Common myeloid progenitor, CD34-positive (primary cell): ENCODE measurements around the gene AP3B1.
"Not testable (repeated sequence)": the region's sequence is repeated elsewhere in the genome, so short reads cannot be mapped to it uniquely, and the experiment has no call there.

Source experiments
- CTCF ChIA-PET: fragments of 350-600 bp; sonication (Branson Sonifier 250); formaldehyde crosslinking; loops from one replicate; lab custom pipeline; 2021; ENCODE audit warnings: antibody characterized with exemption; lab: Charles Lee
- POLR2A ChIA-PET: fragments of 350-600 bp; sonication (Branson Sonifier 250); formaldehyde crosslinking; loops from one replicate; lab custom pipeline; 2021; ENCODE audit warnings: antibody characterized with exemption; lab: Charles Lee
- DNase-seq, 3 donors: peaks; one replicate each; pipeline versions ENCODE4 v3.0.0 to v3.0.0-alpha.2; 2013
- H3K27ac ChIP-seq, 2 experiments: 1 replicate in 1 of 2; 2 replicates in 1 of 2; pipeline ENCODE4 v1.7.0; 2013; ENCODE audit warnings: inconsistent platforms in 2 of 2, low read length in 2 of 2, mild to moderate bottlenecking in 2 of 2, low read depth in 1 of 2, moderate library complexity in 1 of 2; ENCODE audit not compliant: severe bottlenecking in 2 of 2, insufficient read depth in 1 of 2, poor library complexity in 1 of 2
- H3K27me3 ChIP-seq, 5 experiments: replicated peaks in 2 of 5; 1 replicate in 3 of 5; 2 replicates in 2 of 5; pipeline versions ENCODE4 v1.6.1 to v1.7.0; 2013; ENCODE audit warnings: low read length in 4 of 5, mild to moderate bottlenecking in 2 of 5, moderate library complexity in 2 of 5, inconsistent platforms in 1 of 5; ENCODE audit not compliant: insufficient read depth in 5 of 5, control insufficient read depth in 4 of 5
- H3K36me3 ChIP-seq, 4 experiments: 1 replicate in 2 of 4; 2 replicates in 2 of 4; pipeline versions ENCODE4 v1.6.1 to v1.7.0; 2013; ENCODE audit warnings: low read length in 3 of 4, control low read depth in 1 of 4, mild to moderate bottlenecking in 1 of 4; ENCODE audit not compliant: control insufficient read depth in 4 of 4, insufficient read depth in 4 of 4
- H3K4me1 ChIP-seq, 4 experiments: 1 replicate in 3 of 4; 2 replicates in 1 of 4; pipeline versions ENCODE4 v1.6.1 to v1.7.1; 2013; ENCODE audit warnings: low read length in 3 of 4, mild to moderate bottlenecking in 3 of 4, control low read depth in 1 of 4, inconsistent platforms in 1 of 4, moderate library complexity in 1 of 4; ENCODE audit not compliant: control insufficient read depth in 4 of 4, insufficient read depth in 4 of 4; ENCODE audit errors: control extremely low read depth in 1 of 4
- H3K4me3 ChIP-seq, 7 experiments: 1 replicate in 4 of 7; 2 replicates in 3 of 7; pipeline versions ENCODE4 v1.5.1 to v1.7.0; 2013; ENCODE audit warnings: mild to moderate bottlenecking in 7 of 7, low read length in 6 of 7, moderate library complexity in 6 of 7, inconsistent platforms in 2 of 7, low read depth in 2 of 7, control low read depth in 1 of 7; ENCODE audit not compliant: insufficient read depth in 4 of 7, control insufficient read depth in 1 of 7; ENCODE audit errors: extremely low read depth in 1 of 7
- H3K9me3 ChIP-seq, 5 experiments: 1 replicate in 4 of 5; 2 replicates in 1 of 5; pipeline versions ENCODE4 v1.6.1 to v1.7.1; 2013; ENCODE audit warnings: low read length in 4 of 5, mild to moderate bottlenecking in 2 of 5, inconsistent platforms in 1 of 5, low read depth in 1 of 5, moderate library complexity in 1 of 5; ENCODE audit not compliant: control insufficient read depth in 4 of 5, insufficient read depth in 2 of 5; ENCODE audit errors: control extremely low read depth in 1 of 5
- WGBS: methylation state at CpG from one replicate; pipeline ENCODE4 v1.1.5; 2013; ENCODE audit not compliant: insufficient coverage; 5-methylcytosine and 5-hydroxymethylcytosine counted together

Gene AP3B1

DNA sequence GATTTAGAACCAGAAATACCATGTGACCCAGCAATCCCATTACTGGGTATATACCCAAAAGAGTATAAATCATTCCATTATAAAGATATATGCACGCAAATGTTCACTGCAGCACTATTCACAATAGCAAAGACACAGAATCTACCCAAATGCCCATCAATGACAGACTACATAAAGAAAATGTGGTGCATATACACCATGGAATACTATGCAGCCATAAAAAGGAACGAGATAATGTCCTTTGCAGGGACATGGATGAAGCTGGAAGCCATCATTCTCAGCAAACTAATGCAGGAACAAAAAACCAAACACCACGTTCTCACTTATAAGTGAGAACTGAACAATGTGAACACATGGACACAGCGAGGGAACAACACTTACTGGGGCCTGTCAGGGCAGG is 105.8 kb downstream of the AP3B1 start:
- CTCF ChIA-PET, H3K36me3 ChIP-seq, H3K4me1 ChIP-seq, H3K4me3 ChIP-seq, DNase-seq, POLR2A ChIA-PET, H3K27me3 ChIP-seq, H3K27ac ChIP-seq, H3K9me3 ChIP-seq: not testable (repeated sequence)
- 100% methylated on average over 1 of the region's 4 CpGs for WGBS

DNA sequence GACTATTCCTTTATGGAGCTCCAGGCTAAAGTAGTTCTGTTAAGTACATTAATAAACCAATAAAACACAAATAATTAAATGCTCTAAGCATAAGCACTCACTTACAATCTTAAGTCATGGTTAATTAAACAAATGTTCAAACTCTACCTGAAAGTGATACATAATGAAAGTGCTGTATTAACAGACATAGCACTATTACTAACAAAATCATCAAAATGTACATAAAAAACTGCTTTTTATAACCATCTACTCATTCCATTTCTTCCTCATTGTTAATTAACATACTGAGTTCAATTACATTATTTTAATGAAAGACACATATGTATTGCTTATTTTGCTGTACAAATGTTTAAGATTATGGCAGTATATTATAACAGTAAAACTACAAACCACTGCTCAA is 107.3 kb downstream of the AP3B1 start:
- CTCF ChIA-PET, result interaction anchor here (0.6 kb wide), 1 partner anchor 31 kb away, joined by 3 read pairs; no protein-coding TSS in a partner anchor
- peaks cover 0 to 6% (median 3%) of the 10 kb centered on the region in 4 experiments for H3K36me3 ChIP-seq

DNA sequence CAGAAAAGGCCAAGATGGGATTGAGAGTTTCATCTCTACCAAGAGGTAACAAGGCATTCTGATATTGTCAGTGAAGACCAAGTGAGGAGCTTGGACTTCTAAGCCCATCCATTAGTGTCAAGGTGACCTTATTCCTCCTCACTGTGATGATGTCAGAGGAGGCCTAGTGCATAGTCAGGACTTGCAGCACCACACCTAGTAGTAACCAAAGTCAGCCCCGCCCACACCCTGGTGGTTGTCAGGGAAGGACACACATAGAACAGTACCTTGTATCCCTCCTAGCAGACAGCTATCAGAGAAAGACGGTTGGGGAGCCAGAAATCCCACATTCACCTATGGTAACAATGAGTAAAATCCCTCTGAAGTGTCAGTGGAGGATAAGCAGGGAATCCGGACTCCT is 111.7 kb downstream of the AP3B1 start:
- Histone ChIP-seq H3K4me1 (no peaks in the 10 kb centered on the region), H3K27me3 (no peaks in the 10 kb centered on the region), H3K4me3 (no peak overlapping the region), H3K36me3 (peaks cover 2 to 13% (median 9%) of the 10 kb centered on the region in 4 experiments), H3K9me3 (peaks cover 0 to 1% (median 0%) of the 10 kb centered on the region in 5 experiments), H3K27ac (no peak overlapping the region)
- POLR2A ChIA-PET, result no interaction called here
- WGBS, result 90% methylated on average over 2 of the region's 3 CpGs
- no peak for DNase-seq
- CTCF ChIA-PET, result no interaction called here

More for the DNA sequence above, 107.3 kb downstream of the AP3B1 start:
- Histone ChIP-seq H3K27me3 (no peaks in the 10 kb centered on the region), H3K4me1 (no peaks in the 10 kb centered on the region), H3K27ac (no peak overlapping the region), H3K4me3 (no peak overlapping the region), H3K9me3 (peaks cover 0 to 7% (median 0%) of the 10 kb centered on the region in 5 experiments)
- POLR2A ChIA-PET, result no interaction called here
- DNase-seq, result no peak

DNA sequence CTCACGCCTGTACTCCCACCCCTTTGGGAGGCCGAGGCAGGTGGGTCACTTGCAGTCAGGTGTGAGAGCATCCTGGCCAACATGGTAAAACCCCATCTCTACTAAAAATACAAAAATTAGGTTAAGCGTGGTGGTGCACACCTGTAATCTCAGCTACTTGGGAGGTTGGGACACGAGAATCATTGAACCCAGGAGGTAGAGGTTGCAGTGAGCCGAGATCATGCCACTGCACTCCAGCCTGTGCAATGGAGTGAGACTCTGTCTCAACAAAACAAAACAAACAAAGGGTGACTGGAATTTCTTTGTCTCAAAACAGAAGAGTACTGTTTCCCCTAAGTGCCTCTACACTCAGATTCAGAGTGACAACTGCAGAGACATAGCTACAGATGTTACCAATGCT is 116.1 kb downstream of the AP3B1 start:
- H3K4me1 ChIP-seq, result no peaks in the 10 kb centered on the region
- H3K27me3 ChIP-seq, result no peaks in the 10 kb centered on the region
- ChIA-PET CTCF (no interaction called here), POLR2A (no interaction called here)
- no peak for DNase-seq
- no peak overlapping the region for H3K4me3 ChIP-seq
- H3K36me3 ChIP-seq, result peaks cover 13 to 37% (median 33%) of the 10 kb centered on the region in 4 experiments
- WGBS, result 95% methylated on average over 5 of the region's 5 CpGs
- H3K27ac ChIP-seq, result no peak overlapping the region
- H3K9me3 ChIP-seq, result peaks cover 0 to 7% (median 0%) of the 10 kb centered on the region in 5 experiments

DNA sequence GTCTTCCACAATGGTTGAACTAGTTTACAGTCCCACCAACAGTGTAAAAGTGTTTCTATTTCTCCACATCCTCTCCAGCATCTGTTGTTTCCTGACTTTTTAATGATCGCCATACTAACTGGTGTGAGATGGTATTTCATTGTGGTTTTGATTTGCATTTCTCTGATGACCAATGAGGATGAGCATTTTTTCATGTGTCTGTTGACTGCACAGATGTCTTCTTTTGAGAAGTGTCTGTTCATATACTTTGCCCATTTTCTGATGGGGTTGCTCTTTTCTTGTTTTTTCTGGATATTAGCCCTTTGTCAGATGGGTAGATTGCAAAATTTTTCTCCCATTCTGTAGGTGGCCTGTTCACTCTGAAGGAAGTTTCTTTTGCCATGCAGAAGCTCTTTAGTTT is 124.2 kb downstream of the AP3B1 start:
- not testable (repeated sequence) for H3K27ac ChIP-seq

DNA sequence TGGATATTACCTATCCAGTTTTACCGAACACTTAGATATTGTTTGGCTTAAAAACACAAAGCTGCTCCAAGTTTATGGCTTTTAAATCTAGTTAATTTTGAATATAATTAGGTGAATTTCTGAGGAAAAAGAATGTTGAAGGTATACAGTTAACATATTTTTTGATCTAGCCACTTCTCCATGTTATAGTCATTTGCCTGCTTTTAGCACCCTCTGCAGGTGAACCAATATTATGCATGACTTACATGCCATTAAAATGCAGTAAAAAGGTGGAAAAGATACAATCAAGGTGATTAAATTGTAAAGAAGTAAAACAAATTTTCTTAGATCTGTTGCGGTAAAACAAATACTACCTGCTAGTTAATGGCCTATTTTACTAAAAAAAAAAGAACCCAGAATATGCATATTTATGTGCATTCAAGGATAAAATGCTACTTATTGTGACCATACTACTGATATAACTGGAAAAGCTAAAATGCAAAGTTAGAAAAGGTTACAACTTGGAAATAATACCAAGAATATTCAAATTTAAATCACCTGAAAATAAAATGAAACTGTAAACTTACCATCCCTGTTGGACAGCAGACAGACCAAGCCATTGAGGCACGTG is 132.1 kb downstream of the AP3B1 start:
- 100% methylated on average over 1 of the region's 3 CpGs for WGBS
- Histone ChIP-seq H3K9me3 (peaks cover 0 to 3% (median 0%) of the 10 kb centered on the region in 5 experiments), H3K27me3 (no peaks in the 10 kb centered on the region), H3K36me3 (peaks cover 5 to 18% (median 12%) of the 10 kb centered on the region in 4 experiments), H3K4me3 (no peak overlapping the region), H3K4me1 (no peaks in the 10 kb centered on the region), H3K27ac (no peak overlapping the region)
- DNase-seq, result peak; percentile 25 to 61 (median 55)
- ChIA-PET CTCF (interaction anchor here (0.8 kb wide), 1 partner anchor 31 kb away, joined by 3 read pairs; no protein-coding TSS in a partner anchor), POLR2A (interaction anchor here (0.6 kb wide), 1 partner anchor 1264 kb away, joined by 7 read pairs; no protein-coding TSS in a partner anchor)

More for the DNA sequence above, 124.2 kb downstream of the AP3B1 start:
- H3K27me3 ChIP-seq, H3K4me1 ChIP-seq, H3K4me3 ChIP-seq, DNase-seq, CTCF ChIA-PET, POLR2A ChIA-PET: not testable (repeated sequence)
- H3K9me3 ChIP-seq, result peaks cover 0 to 18% (median 0%) of the 10 kb centered on the region in 5 experiments
- H3K36me3 ChIP-seq, result peaks cover 8 to 39% (median 21%) of the 10 kb centered on the region in 4 experiments
- no CpG with 5 or more reads among the region's 1 CpG for WGBS

DNA sequence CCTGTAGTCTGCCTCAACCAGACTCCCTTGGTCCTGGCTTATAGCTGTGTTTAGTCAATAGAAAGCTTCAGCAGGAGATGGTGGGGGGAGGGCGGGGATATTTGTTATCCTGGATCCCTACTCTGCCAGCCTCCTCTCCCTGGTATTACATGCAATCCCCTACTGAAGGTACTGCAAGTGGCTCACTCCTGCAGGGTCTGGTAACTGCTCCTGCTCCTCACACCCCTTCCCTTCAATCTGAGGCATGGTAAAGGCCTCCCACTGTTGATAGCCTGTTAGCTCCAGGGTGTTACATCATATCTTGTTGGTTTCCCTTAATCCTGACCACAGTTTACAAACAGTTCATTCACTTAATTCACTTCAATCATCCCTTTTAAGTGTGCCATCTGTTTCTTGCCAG is 137.5 kb downstream of the AP3B1 start:
- no CpG with 5 or more reads among the region's 1 CpG for WGBS
- no peak for DNase-seq

More for the DNA sequence above, 137.5 kb downstream of the AP3B1 start:
- ChIA-PET POLR2A (no interaction called here), CTCF (no interaction called here)
- H3K4me3 ChIP-seq, result no peak overlapping the region
- no peaks in the 10 kb centered on the region for H3K27me3 ChIP-seq
- peaks cover 0 to 8% (median 0%) of the 10 kb centered on the region in 5 experiments for H3K9me3 ChIP-seq
- peaks cover 13 to 46% (median 39%) of the 10 kb centered on the region in 4 experiments for H3K36me3 ChIP-seq
- no peak overlapping the region for H3K27ac ChIP-seq
- H3K4me1 ChIP-seq, result no peaks in the 10 kb centered on the region
